Measurements from ENCODE around the gene PPP1R7.

DNA sequence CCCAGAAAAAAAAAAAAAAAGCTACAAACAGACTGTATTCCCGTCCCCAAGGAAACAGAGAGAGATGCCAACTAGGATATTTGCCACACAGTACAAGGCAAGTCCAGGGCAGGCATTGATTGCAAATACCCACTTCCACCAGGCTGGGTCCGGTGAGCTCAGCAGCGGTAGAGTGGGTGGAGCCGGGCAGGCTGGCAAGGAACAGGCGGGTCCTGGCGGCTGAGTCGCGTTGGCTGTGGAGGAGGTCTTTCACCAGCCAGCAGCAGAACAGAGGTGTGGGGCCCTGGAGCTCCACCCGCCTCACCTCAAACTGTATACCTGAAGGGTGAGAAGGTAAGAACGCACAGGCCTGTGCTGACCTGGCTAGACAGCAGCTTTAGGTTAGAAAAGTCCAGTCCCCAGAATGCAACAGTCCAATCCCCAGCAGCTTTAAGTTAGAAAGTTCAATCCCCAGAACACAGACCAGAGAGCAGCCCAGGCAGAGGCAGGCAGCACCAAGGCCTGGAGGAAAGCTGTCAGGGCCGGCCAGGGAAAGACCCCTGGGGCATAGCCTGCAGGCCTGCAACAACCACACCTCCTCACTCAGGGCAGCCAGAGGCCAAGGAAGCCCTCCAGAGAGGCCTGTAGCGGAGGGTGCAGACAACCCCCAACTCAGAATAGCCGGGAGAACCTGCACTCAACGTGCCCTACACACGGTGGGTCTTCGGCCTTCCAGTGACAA is 26.3 kb upstream of the PPP1R7 start:
- TF ChIP-seq, protein P1, sequence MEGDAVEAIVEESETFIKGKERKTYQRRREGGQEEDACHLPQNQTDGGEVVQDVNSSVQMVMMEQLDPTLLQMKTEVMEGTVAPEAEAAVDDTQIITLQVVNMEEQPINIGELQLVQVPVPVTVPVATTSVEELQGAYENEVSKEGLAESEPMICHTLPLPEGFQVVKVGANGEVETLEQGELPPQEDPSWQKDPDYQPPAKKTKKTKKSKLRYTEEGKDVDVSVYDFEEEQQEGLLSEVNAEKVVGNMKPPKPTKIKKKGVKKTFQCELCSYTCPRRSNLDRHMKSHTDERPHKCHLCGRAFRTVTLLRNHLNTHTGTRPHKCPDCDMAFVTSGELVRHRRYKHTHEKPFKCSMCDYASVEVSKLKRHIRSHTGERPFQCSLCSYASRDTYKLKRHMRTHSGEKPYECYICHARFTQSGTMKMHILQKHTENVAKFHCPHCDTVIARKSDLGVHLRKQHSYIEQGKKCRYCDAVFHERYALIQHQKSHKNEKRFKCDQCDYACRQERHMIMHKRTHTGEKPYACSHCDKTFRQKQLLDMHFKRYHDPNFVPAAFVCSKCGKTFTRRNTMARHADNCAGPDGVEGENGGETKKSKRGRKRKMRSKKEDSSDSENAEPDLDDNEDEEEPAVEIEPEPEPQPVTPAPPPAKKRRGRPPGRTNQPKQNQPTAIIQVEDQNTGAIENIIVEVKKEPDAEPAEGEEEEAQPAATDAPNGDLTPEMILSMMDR (IDR thresholded peaks at IDR 0.05; ENCODE audit: low read depth, low read length): no peak
- no peak for TF ChIP-seq POLR2A (IDR thresholded peaks at IDR 0.05; ENCODE audit: extremely low read depth, insufficient read length)
- TF ChIP-seq, protein P2, sequence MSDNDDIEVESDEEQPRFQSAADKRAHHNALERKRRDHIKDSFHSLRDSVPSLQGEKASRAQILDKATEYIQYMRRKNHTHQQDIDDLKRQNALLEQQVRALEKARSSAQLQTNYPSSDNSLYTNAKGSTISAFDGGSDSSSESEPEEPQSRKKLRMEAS (IDR thresholded peaks at IDR 0.05; ENCODE audit: low read depth, low read length): no peak

All from NB4 (cell line).